Stimulated activated CD8-positive, alpha-beta memory T cell treated with anti-CD3 and anti-CD28 coated beads, Interleukin-2, amount 100 ng/mL, for 1 hour (primary cell): ENCODE results near the gene ADM2.

Source experiments
- DNase-seq, 2 donors: peaks; one replicate each; pipeline ENCODE4 v3.0.0-alpha.2; 2020; ENCODE audit warnings: low read depth in 2 of 2

The ADM2 gene

GRCh38 chr22:50445071-50445879 lies 36.1 kb upstream of the ADM2 start:
- DNase-seq: peak in 1 of 2 donors; percentile 28

DNA sequence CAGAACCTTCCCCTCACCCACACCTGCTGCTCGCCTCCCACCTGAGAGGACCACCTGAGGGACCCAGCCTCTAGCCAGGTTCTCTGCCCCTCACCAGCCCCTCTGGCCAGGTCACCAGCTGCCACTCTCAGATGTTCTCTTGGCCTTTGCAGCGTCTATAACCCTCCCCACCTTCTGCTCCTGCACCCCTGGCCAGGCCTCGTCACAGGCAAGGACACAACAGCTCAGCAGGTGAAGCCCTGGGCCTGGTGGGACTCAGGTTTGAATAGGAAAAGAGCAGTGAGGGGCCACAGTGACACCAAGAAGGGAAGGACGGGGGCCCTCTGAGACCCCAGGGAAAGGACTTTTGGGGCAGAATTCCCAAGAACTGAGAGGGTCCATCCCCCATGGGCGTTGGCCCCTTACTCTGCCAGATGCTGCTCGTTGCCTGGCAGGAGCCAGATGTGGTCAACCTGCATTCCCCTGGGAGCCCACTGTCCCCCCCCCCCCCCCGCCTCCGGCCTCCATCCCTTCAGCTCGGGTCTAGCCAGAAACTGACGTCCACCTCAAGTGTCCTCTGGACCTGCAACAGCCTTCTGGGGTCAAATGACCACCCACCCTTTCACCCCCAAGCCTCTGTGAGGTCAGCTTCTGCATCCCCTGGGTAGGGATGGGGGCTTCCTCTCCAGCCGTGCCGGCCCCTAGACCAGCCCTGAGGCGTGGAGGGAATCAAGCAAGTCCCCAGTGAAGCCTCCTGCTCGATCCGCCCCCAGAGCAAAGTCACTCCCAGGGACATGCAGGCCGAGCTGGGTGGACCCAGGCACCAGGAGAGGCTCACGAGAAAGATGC lies 35.2 kb upstream of the ADM2 start:
- DNase-seq: no peak

GRCh38 chr22:50446708-50447575 lies 34.4 kb upstream of the ADM2 start:
- DNase-seq: no peak

GRCh38 chr22:50447576-50448551 lies 33.5 kb upstream of the ADM2 start:
- no peak for DNase-seq

- no peak for DNase-seq
Measured at GRCh38 chr22:50452649-50453048, 28.7 kb upstream of the ADM2 start.

- no peak for DNase-seq
Measured at GRCh38 chr22:50454556-50455075, 26.7 kb upstream of the ADM2 start.

DNA sequence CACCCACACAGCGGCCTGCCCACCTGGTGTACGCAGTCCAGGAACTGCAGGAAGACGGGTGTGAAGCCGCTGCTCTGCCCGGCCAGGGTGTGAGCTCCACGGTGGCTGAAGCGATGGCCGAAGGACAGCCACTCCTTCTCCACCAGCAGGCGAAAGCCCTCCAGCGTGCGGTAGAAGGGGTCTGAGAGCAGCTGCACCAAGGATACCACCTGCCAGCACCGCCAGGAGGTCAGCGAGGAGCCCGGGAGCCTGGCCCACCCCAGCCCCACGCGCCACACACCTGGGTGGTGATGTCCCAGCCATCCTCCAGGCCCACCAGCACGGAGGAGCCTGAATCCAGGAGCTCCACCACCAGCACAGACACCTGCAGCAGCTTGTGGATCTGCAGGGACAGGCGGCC lies 26.1 kb upstream of the ADM2 start:
- DNase-seq: no peak

DNA sequence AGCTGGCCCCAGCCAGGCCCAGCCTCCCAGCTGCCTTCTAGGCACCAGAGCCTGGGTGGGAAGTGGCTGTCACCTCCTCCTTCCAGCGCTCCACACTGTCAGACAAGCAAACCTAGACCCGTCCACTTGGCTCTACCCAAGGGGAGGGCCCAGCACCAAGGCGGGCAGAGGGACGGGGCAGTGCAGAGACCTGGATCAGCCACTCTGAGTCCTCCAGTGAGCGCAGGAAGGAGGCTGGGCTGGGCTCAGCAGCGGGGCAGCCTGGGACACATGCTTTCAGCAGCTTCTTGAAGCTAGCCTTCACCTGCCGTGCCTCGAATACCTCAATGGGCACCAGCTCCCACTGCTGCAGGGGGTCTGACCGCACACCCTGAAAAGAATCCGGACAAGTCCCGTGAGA lies 25.3 kb upstream of the ADM2 start:
- DNase-seq: no peak

GRCh38 chr22:50456466-50457234 lies 24.7 kb upstream of the ADM2 start:
- no peak for DNase-seq

DNA sequence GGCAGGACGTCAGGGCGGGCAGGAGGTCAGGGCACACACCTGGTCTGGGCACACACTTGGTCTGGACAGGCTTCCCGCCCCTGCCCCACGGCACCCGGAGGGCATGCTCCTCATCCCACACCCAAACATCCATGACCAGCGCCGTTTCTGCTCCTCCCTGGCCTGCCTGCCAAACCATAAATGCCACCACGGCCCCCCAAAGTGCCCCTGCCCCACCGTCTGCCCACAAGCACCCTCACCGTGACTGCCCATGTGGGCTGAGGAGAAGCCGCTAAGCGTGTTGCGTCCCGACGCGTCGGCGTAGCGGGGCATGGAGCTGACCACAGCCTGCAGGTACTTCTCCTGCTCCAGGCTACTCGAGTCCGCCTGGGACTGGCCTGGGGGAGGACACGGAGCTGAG lies 22.3 kb upstream of the ADM2 start:
- DNase-seq: no peak

GRCh38 chr22:50459496-50460140 lies 21.7 kb upstream of the ADM2 start:
- no peak for DNase-seq

DNA sequence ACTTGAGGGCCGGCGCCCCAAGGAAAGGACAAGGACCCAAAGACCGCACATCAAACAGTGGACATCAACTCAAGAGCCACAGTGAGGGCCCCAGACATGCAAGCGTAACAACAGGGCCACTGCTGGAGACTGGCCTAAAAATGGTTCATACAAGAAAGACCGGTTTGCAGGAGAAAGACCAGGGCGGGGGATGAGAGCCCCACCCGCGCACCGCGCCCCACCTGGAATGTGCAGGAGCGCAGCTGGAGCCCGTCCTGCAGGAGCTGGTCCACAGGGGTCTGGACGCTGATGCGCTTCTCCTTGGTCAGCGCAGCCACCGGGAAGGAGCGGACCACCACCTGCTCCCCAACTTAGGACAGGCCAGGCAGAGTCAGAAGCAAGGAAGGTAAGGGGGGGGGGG lies 20.4 kb upstream of the ADM2 start:
- DNase-seq: no peak

DNA sequence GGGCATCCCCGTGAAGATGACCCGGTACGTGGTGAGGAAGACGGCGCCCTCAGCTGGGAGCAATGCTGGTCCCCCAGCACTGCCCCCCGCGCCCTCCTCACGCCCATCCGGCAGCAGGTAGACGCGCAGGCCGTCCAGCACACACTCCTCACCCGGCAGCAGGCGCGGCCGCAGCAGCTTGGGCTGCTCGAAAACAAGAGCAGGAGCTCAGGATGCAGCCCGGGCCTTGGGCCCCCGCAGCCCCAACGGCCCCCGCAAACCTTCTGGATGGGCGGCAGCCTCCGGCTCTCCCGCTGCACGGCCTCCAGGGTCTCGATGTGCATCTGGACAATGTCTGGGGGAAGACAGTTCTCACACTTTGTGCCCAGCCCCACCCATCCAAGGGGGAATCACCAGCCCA lies 19.8 kb upstream of the ADM2 start:
- DNase-seq: no peak

GRCh38 chr22:50461979-50462540 lies 19.3 kb upstream of the ADM2 start:
- no peak for DNase-seq

DNA sequence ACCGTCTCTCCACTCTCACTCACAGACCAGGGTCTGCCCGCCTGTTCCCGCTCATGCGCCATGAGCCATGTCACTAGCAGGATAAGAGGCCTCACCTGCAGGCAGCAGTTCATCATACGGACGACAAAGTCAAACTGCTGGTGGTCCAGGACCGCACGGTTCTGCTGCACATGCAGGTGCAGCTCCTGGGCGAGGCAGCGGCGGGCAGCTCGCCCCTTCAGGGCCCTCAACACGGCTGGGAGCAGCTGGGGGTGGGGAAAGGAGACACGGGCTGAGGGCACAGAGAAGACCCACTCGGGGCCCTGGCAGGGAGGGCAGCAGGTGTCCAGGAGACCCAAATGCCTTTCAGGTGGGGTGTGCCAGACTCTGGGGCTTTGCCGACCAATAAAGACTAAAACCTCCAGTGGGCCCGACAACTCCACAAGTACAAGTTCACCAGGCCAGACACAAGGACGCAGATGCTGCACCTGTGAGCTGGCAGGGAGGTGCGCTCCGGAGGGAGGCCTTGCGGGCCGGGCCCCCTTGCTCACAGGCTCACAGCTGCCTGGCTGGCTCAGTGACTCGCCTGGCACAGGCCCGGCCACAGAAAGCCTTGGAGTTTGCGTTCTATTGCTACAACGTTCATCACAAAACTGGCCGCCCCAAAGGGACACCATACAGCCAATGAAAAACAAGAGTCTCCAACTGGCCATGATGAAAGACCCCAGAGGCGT lies 18.0 kb upstream of the ADM2 start:
- DNase-seq: no peak

DNA sequence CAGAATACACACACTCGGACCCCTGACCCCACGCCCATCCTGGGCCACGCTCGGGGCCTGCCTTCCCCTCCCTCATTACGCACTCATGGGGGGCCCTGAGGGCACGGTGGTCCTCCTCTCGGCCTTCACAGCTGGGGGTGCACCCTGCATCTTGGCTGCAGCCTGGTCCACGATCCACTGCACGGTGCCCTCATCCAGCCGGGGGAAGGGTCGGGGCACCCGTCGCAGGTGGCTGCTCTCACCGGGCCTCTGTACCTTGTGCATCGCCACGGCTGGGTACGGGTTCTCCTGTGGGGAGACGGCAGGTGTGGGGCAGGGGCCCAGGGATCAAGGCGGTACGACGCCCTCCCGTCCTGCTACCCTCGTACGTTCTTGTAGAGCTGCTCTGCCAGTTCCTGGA lies 16.9 kb upstream of the ADM2 start:
- no peak for DNase-seq

- no peak for DNase-seq
Measured at GRCh38 chr22:50465066-50465930, 16.0 kb upstream of the ADM2 start.
